Neural crest cell (in vitro differentiated cells): ENCODE data around the gene TM4SF1. TPM values are rescaled to one million over a fixed set of nuclear protein-coding genes. Genes with fewer than 3 reads are reported as not detected.

Experiments used
- DNase-seq: peaks from one replicate; pipeline ENCODE4 v3.0.0; 2021; ENCODE audit warnings: low read depth, mixed read lengths, low spot score
- H3K27ac Mint-ChIP-seq: one replicate; pipeline ENCODE4 v1.8.0; 2021; ENCODE audit warnings: mild to moderate bottlenecking, mixed read lengths; ENCODE audit not compliant: unreplicated experiment
- H3K27me3 Mint-ChIP-seq: 2 replicates; pipeline ENCODE4 v1.8.0; 2021; ENCODE audit warnings: low read depth, mild to moderate bottlenecking, mixed read lengths
- H3K36me3 Mint-ChIP-seq: 2 replicates; pipeline ENCODE4 v1.8.0; 2021; ENCODE audit warnings: low read depth, mild to moderate bottlenecking, mixed read lengths
- H3K4me1 Mint-ChIP-seq: 2 replicates; pipeline ENCODE4 v1.8.0; 2021; ENCODE audit warnings: mixed read lengths
- H3K4me3 Mint-ChIP-seq: one replicate; pipeline ENCODE4 v1.8.0; 2021; ENCODE audit warnings: mild to moderate bottlenecking, mixed read lengths
- H3K9me3 Mint-ChIP-seq: 2 replicates; pipeline ENCODE4 v1.8.0; 2021; ENCODE audit warnings: mixed read lengths
- CTCF ChIP-seq: fragments of 200-600 bp; sonication (generic); conservative IDR thresholded peaks from 2 replicates; pipeline ENCODE4 v1.5.0; 2021; ENCODE audit warnings: antibody characterized with exemption, mild to moderate bottlenecking
- long read RNA-seq: library from polyadenylated mRNA; unstranded; transcript quantifications from one replicate; pipeline ENCODE4 v2.0.0, GENCODE V29; 2020
- total RNA-seq: library from RNA; stranded (reverse); gene quantifications from 2 replicates; pipeline ENCODE4 v1.2.1, GENCODE V29; 2021

TM4SF1 gene, protein sequence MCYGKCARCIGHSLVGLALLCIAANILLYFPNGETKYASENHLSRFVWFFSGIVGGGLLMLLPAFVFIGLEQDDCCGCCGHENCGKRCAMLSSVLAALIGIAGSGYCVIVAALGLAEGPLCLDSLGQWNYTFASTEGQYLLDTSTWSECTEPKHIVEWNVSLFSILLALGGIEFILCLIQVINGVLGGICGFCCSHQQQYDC
- total RNA-seq, result not detected in 2 replicates
- long read RNA-seq, result 0 reads

GRCh38 chr3:149377408-149378364, at the start of gene TM4SF1:
Gene TM4SF1 (minus strand): TSS chr3:149377649. CDS start chr3:149377547, 102 bp downstream.
- no peak for DNase-seq
- H3K36me3 Mint-ChIP-seq, result peaks cover 8% of the 10 kb centered on the region
- H3K9me3 Mint-ChIP-seq, result peaks cover 7% of the 10 kb centered on the region
- H3K4me1 Mint-ChIP-seq, result peaks cover 5% of the 10 kb centered on the region
- H3K4me3 Mint-ChIP-seq, result no peak within 1 kb of the TSS
- no peak for TF ChIP-seq CTCF
- peak within 1 kb of the TSS; percentile 50 for H3K27ac Mint-ChIP-seq
- H3K27me3 Mint-ChIP-seq, result peaks cover 6% of the 10 kb centered on the region

DNA sequence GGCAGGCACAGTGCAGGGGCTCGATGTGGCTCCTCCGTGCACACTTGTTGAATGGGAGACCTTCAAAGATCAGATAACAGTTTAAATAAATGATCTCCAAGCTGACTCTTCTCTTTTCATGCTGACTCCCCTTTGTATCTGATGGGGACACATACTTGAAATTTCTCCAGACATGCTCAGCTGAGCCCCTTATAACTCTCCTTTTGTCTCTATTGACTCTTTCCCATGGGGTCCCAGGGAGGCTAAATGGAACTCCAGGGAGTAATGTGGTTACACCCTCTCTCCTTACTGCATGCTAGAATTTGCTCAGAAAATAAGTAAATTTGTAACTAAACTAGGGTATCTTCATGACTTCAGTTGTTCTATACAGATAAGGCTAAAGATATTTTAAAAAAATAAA, 48.9 kb upstream of the TM4SF1 start:
- no peak overlapping the region for H3K27ac Mint-ChIP-seq
- H3K4me1 Mint-ChIP-seq, result peaks cover 6% of the 10 kb centered on the region
- no peaks in the 10 kb centered on the region for H3K27me3 Mint-ChIP-seq
- H3K36me3 Mint-ChIP-seq, result no peaks in the 10 kb centered on the region
- no peak for DNase-seq
- H3K9me3 Mint-ChIP-seq, result no peaks in the 10 kb centered on the region
- TF ChIP-seq CTCF, result no peak
- no peak overlapping the region for H3K4me3 Mint-ChIP-seq

DNA sequence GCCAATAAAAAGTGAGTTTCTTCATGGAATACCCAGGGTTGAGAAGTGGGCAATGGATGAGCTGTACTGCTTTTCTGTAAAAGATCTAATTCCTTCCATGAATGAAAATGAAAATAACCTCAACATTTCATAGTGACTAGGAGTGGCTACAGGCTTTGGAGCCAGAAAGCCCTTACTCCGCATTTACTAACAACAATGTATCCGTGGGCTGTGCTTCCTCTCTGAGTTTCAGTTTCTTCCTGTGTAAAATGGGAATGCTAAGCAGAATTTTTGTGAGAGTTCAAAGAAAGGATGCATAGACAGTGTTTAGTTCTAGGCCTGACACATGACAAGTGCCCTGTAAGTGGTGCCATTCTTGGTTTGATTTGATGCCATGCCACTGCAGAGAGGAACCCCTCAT, 47.5 kb upstream of the TM4SF1 start:
- peaks cover 6% of the 10 kb centered on the region for H3K4me1 Mint-ChIP-seq
- no peaks in the 10 kb centered on the region for H3K36me3 Mint-ChIP-seq
- no peak for DNase-seq
- no peak for TF ChIP-seq CTCF
- H3K27ac Mint-ChIP-seq, result peak overlapping the region; percentile 72
- H3K27me3 Mint-ChIP-seq, result no peaks in the 10 kb centered on the region
- no peaks in the 10 kb centered on the region for H3K9me3 Mint-ChIP-seq
- no peak overlapping the region for H3K4me3 Mint-ChIP-seq

DNA sequence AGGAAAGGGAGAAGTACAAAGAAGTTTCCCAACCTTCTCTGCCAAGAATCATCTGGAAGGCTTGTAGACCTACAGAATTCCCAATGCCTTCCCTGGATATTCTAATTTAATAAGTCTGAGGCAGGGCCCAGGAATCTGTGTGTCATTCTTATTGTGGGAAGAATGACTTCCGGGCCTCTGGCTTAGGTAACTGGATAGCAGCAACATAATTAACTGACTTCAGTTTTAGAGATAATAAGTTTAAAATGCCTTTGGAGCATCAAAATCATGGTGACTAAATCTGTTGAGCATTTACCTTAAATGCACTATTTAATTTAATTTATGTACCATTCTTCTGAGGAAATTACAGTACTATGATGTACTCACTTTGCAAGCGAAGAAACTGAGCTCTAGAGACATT, 44.3 kb upstream of the TM4SF1 start:
- Mint-ChIP-seq H3K9me3 (no peaks in the 10 kb centered on the region), H3K36me3 (no peaks in the 10 kb centered on the region), H3K27ac (no peak overlapping the region), H3K4me1 (peaks cover 6% of the 10 kb centered on the region), H3K27me3 (no peaks in the 10 kb centered on the region), H3K4me3 (no peak overlapping the region)
- no peak for TF ChIP-seq CTCF
- no peak for DNase-seq

- H3K4me3 Mint-ChIP-seq, result no peak overlapping the region
- no peaks in the 10 kb centered on the region for H3K36me3 Mint-ChIP-seq
- H3K9me3 Mint-ChIP-seq, result no peaks in the 10 kb centered on the region
- no peaks in the 10 kb centered on the region for H3K4me1 Mint-ChIP-seq
- no peak for TF ChIP-seq CTCF
- no peak for DNase-seq
- no peak overlapping the region for H3K27ac Mint-ChIP-seq
- H3K27me3 Mint-ChIP-seq, result no peaks in the 10 kb centered on the region
Measured at GRCh38 chr3:149419816-149420215, 42.4 kb upstream of the TM4SF1 start.
